ENCODE results near the gene TSPAN7.

Gene TSPAN7

DNA sequence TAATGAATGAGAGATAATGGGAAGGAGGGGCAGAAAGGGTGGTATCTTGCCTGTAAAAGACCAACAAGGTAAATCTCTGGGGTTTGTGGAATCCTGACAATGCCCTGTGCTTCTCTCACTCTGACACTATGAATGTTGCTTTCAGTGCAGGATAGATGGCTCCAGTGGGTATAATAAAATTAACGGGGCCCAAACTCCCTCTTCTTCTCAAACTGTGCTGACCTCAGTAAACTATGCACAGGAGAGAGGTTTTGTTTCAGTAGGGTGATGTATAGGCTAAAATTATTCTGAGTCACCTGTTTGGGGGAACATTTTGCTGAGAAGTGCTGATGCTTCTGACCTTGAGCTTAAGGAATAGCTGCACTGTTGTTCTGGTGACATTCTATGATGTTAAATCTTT is 82.6 kb downstream of the TSPAN7 start:
- Histone ChIP-seq H3K36me3 (ENCODE audit: control insufficient read depth, insufficient read depth, low read length) (no peaks in the 10 kb centered on the region), H3K4me1 (ENCODE audit: control insufficient read depth, insufficient read depth, low read length) (no peaks in the 10 kb centered on the region; the same call in 1 of the 2 replicates), H3K4me3 (ENCODE audit: low read depth, low read length) (no peak overlapping the region), H3K9me3 (ENCODE audit: control insufficient read depth, insufficient read depth, low read depth, low read length) (no peaks in the 10 kb centered on the region), H3K9ac (ENCODE audit: low read length) (no peak overlapping the region), H3K27me3 (ENCODE audit: control insufficient read depth, insufficient read depth, low read length) (peaks cover 5% of the 10 kb centered on the region; the same call in 1 of the 2 replicates), H3K27ac (ENCODE audit: low read depth, low read length) (no peak overlapping the region)

DNA sequence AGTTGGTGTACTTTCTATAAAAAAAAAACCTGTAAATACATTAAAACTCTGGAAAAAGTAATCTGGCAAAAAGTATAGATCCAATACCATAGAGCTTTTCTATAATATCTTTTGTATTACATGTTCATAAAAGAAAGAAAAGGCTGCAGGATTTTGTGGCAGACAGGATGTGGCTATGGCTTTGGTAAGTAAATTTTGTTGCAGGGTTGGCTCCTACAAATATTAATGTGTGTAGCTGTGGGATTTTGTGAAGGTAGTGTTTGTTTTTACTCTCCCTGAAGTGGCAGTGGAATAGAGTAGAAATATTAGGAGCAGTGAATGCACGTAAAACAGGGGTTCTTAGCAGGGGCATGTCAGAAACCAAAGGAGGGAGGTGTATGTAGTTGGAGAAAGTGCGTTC is 84.8 kb downstream of the TSPAN7 start:
- H3K27ac ChIP-seq (ENCODE audit: low read depth, low read length), result no peak overlapping the region
- no peaks in the 10 kb centered on the region for H3K9me3 ChIP-seq (ENCODE audit: control insufficient read depth, insufficient read depth, low read depth, low read length)
- no peak overlapping the region for H3K4me3 ChIP-seq (ENCODE audit: low read depth, low read length)
- H3K27me3 ChIP-seq (ENCODE audit: control insufficient read depth, insufficient read depth, low read length), result peaks cover 5% of the 10 kb centered on the region; the same call in 1 of the 2 replicates
- no peaks in the 10 kb centered on the region for H3K4me1 ChIP-seq (ENCODE audit: control insufficient read depth, insufficient read depth, low read length)
- H3K36me3 ChIP-seq (ENCODE audit: control insufficient read depth, insufficient read depth, low read length), result no peaks in the 10 kb centered on the region
- H3K9ac ChIP-seq (ENCODE audit: low read length), result no peak overlapping the region

DNA sequence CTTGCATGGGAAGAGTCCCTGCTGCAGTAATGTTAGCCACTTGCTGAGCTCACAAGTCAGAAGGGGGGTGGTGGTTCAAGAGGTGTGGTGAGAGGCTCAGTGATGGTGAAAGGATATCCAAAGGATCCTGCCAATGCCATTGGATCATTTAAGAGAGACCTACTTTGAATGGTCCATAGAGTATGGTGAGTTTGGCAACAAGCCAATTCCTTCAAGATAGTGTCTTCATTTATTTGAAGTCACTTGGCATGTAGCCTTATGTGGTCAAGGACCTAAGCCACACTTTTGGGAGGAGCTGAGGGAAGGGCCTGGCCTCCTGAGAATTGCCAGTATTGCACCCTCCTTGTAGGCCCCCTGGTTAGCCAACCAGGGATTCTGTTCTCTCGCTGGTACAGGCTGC is 87.9 kb downstream of the TSPAN7 start:
- Histone ChIP-seq H3K9me3 (ENCODE audit: control insufficient read depth, insufficient read depth, low read depth, low read length) (no peaks in the 10 kb centered on the region), H3K27me3 (ENCODE audit: control insufficient read depth, insufficient read depth, low read length) (peaks cover 5% of the 10 kb centered on the region; the same call in 1 of the 2 replicates), H3K27ac (ENCODE audit: low read depth, low read length) (no peak overlapping the region), H3K9ac (ENCODE audit: low read length) (no peak overlapping the region), H3K4me1 (ENCODE audit: control insufficient read depth, insufficient read depth, low read length) (no peaks in the 10 kb centered on the region), H3K4me3 (ENCODE audit: low read depth, low read length) (no peak overlapping the region), H3K36me3 (ENCODE audit: control insufficient read depth, insufficient read depth, low read length) (no peaks in the 10 kb centered on the region)

DNA sequence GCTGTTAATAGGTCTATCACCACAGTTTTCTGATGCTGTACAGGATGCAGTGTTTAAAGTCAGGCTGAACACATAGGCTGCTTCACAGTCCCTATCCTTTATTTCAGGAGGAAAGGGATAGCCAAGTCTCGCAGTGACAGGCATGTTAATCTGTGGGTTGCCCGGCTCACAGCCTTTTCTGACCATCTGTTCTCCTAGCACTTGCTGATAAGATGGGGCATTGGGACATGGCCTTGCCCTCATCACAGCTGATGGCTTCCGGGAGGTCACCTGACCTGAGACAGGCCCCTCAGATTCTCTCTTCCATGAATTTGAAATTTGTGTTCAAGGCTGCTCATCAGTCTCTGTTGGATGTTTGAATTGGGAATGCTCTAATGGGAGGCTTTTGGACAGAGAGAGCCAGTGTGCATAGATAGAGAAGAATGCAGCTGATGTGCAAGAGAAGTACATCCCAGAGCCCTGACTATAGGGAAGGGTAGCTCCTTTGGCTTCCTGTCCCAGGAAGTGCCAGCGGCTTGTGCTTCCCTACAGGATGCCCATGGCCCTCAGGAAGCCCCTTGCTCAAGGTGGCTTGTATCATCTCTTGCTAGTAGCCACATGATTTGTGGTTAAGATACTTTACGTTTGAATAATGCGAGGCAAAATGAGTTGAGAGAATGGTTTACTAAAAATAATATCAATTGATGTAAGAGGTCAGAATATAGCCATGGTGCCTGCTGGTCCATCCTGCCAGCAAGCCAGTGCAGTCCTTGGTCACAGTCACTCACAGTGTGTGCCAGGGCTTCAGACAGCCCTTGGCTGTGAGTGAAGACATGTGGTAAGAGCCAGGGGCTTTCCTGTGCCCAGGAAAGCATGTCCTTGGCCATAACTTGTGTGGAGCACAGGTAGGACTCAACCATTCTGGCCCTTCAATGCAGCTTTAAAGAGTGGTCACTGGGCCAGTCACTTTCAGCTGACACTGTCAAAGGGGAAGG is 88.6 kb downstream of the TSPAN7 start:
- H3K36me3 ChIP-seq (ENCODE audit: control insufficient read depth, insufficient read depth, low read length), result no peaks in the 10 kb centered on the region
- H3K4me1 ChIP-seq (ENCODE audit: control insufficient read depth, insufficient read depth, low read length), result peaks cover 6% of the 10 kb centered on the region; the same call in 1 of the 2 replicates
- H3K27ac ChIP-seq (ENCODE audit: low read depth, low read length), result no peak overlapping the region
- H3K9me3 ChIP-seq (ENCODE audit: control insufficient read depth, insufficient read depth, low read depth, low read length), result no peaks in the 10 kb centered on the region
- no peak overlapping the region for H3K9ac ChIP-seq (ENCODE audit: low read length)
- no peak overlapping the region for H3K4me3 ChIP-seq (ENCODE audit: low read depth, low read length)
- peaks cover under 1% of the 10 kb centered on the region; the same call in 1 of the 2 replicates for H3K27me3 ChIP-seq (ENCODE audit: control insufficient read depth, insufficient read depth, low read length)

DNA sequence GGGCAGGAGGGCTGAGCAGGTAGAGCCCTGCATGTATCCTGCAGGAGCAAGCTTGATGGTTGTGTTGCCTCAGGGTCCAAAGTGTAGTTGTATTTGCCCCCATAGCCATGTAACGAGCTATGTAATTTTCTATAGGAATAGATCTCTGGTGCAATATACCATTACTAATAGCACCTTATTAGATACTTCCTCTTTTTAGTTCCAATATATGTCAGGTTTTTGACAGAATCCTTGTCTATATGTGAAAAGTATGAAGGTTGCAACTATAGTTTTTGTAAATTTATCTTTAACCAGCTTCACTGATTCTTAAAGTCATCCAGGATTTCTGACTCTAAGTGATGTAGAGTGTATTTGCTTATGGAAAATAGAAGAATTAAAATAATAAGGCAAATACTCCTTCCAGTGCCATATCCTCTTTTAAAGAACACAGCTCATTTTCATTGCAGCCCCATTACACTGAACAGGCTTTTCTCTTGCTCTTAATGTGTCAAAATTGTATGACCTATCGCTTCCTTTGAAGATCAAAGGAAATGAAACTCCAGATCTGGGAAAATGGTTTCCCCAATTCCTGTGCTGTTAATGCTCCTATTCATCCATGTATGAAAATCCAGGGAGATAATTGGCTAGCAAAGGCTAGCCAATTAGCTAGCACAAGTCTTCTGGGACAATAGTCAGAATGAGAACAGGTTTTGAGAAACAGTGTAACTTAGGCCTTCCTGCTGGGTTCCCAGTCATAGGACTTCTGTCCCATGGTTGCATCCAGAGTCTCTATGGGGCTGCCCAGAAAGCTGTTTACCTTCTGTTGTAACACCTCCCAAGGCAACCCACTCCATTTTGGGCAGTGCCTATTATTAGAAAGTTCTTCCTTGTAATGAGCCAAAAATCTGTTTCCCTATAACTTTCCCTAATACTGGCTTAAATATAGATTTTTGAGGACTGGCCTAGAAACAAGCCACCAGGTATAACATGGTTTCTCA is 90.6 kb downstream of the TSPAN7 start:
- Histone ChIP-seq H3K9me3 (ENCODE audit: control insufficient read depth, insufficient read depth, low read depth, low read length) (no peaks in the 10 kb centered on the region), H3K4me3 (ENCODE audit: low read depth, low read length) (no peak overlapping the region), H3K27ac (ENCODE audit: low read depth, low read length) (no peak overlapping the region), H3K4me1 (ENCODE audit: control insufficient read depth, insufficient read depth, low read length) (peaks cover 6% of the 10 kb centered on the region; the same call in 1 of the 2 replicates), H3K9ac (ENCODE audit: low read length) (no peak overlapping the region), H3K36me3 (ENCODE audit: control insufficient read depth, insufficient read depth, low read length) (no peaks in the 10 kb centered on the region), H3K27me3 (ENCODE audit: control insufficient read depth, insufficient read depth, low read length) (no peaks in the 10 kb centered on the region)

DNA sequence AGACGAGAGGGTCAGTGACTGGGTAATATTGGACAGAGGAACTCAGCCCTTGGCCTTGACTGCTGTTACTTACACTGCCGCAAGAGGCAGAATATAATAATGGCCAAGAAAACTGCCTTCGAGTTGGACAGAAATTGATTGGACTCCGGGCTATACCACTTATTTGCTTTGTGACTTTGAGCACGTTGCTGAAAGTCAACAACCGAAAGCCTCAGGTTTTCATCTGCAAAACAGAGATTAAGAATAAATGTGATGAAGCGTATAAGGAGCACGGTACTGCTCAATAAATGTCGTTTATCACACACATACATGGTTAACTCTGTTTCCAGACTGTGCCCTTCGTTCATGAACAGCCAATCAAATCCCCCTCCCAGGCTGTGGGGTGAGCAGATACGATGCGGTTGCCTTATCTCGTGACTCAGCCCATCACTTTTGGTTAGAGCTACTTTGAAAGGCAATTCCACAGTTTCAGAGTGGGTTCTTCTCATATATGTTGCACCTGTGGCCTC is 91.6 kb downstream of the TSPAN7 start:
- H3K27me3 ChIP-seq (ENCODE audit: control insufficient read depth, insufficient read depth, low read length), result no peaks in the 10 kb centered on the region
- H3K4me1 ChIP-seq (ENCODE audit: control insufficient read depth, insufficient read depth, low read length), result peaks cover 6% of the 10 kb centered on the region; the same call in 1 of the 2 replicates
- H3K9ac ChIP-seq (ENCODE audit: low read length), result no peak overlapping the region
- no peak overlapping the region for H3K4me3 ChIP-seq (ENCODE audit: low read depth, low read length)
- H3K27ac ChIP-seq (ENCODE audit: low read depth, low read length), result no peak overlapping the region
- no peaks in the 10 kb centered on the region for H3K9me3 ChIP-seq (ENCODE audit: control insufficient read depth, insufficient read depth, low read depth, low read length)
- H3K36me3 ChIP-seq (ENCODE audit: control insufficient read depth, insufficient read depth, low read length), result no peaks in the 10 kb centered on the region

DNA sequence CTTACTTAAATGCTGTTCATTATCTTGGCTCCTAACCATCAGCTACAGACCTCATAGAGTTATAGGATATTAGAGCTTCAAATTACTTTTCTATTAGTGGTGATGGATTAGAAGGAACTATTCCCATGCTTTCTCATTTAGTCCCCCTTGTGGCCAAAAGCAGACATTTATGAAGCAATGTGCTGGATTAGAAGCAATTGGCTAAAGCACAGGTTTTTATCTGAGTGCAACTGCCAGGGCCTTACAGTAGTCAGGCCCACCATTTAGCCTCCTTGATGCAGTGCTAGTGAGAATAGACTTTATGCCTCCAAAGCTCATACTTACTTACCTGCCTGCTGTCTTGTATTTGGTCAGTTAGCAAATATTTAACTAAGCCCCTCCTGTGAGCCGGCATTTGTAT is 93.0 kb downstream of the TSPAN7 start:
- no peaks in the 10 kb centered on the region for H3K36me3 ChIP-seq (ENCODE audit: control insufficient read depth, insufficient read depth, low read length)
- no peak overlapping the region for H3K9ac ChIP-seq (ENCODE audit: low read length)
- H3K4me1 ChIP-seq (ENCODE audit: control insufficient read depth, insufficient read depth, low read length), result peaks cover 6% of the 10 kb centered on the region; the same call in 1 of the 2 replicates
- H3K9me3 ChIP-seq (ENCODE audit: control insufficient read depth, insufficient read depth, low read depth, low read length), result no peaks in the 10 kb centered on the region
- no peak overlapping the region for H3K4me3 ChIP-seq (ENCODE audit: low read depth, low read length)
- no peaks in the 10 kb centered on the region for H3K27me3 ChIP-seq (ENCODE audit: control insufficient read depth, insufficient read depth, low read length)
- no peak overlapping the region for H3K27ac ChIP-seq (ENCODE audit: low read depth, low read length)

DNA sequence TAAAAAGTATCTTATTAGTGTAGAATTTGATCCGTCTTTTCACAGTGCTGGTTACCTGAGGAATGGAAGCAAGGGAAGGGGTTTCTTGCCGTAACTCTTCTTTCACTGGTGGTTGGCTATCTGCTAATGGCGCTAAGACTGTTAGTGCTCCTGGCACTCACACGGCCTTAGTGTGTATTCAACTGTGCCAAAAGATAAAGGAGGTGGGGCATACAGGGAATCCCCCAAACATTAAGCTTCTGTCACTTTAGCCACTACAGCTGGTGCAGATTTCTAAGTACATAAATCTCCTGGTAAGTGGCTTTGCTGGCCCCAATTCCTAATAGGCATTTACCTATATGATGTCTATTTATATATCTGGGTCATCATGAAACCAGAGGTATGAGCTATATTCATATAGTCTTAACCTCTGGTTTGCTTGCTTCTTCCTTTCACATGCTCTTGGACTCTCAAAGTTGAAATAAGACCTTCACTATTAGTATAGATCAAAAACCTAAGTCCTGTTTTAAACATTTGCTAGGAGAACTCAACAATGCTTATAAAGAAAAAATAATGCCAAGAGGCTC is 95.1 kb downstream of the TSPAN7 start:
- Histone ChIP-seq H3K4me3 (ENCODE audit: low read depth, low read length) (no peak overlapping the region), H3K9ac (ENCODE audit: low read length) (no peak overlapping the region), H3K36me3 (ENCODE audit: control insufficient read depth, insufficient read depth, low read length) (no peaks in the 10 kb centered on the region), H3K27me3 (ENCODE audit: control insufficient read depth, insufficient read depth, low read length) (no peaks in the 10 kb centered on the region), H3K27ac (ENCODE audit: low read depth, low read length) (no peak overlapping the region), H3K4me1 (ENCODE audit: control insufficient read depth, insufficient read depth, low read length) (peaks cover 6% of the 10 kb centered on the region; the same call in 1 of the 2 replicates), H3K9me3 (ENCODE audit: control insufficient read depth, insufficient read depth, low read depth, low read length) (no peaks in the 10 kb centered on the region)

DNA sequence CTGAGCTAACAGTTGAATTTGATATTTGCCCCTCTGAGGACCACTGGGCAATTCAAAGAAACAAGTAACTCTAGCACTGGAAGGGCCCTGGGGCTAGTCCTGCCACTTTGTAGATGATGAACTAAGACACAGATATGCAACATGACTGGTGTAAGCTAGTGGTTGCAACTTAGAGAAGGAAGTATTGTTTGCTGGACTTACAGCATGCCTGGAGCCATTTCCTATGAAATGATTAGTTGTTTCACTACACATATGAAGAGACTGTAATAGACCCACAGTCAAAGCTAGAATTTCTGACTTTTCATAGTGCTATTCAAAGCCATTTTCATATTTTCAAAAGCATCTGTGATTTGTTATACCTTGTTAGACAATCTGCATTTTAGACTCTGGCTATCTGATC is 96.2 kb downstream of the TSPAN7 start:
- Histone ChIP-seq H3K36me3 (ENCODE audit: control insufficient read depth, insufficient read depth, low read length) (no peaks in the 10 kb centered on the region), H3K4me1 (ENCODE audit: control insufficient read depth, insufficient read depth, low read length) (peaks cover 6% of the 10 kb centered on the region; the same call in 1 of the 2 replicates), H3K9me3 (ENCODE audit: control insufficient read depth, insufficient read depth, low read depth, low read length) (no peaks in the 10 kb centered on the region), H3K27ac (ENCODE audit: low read depth, low read length) (no peak overlapping the region), H3K27me3 (ENCODE audit: control insufficient read depth, insufficient read depth, low read length) (0 out of 2 replicates have a peak, but pooled peaks cover 3% of the 10 kb centered on the region), H3K9ac (ENCODE audit: low read length) (no peak overlapping the region), H3K4me3 (ENCODE audit: low read depth, low read length) (no peak overlapping the region)

DNA sequence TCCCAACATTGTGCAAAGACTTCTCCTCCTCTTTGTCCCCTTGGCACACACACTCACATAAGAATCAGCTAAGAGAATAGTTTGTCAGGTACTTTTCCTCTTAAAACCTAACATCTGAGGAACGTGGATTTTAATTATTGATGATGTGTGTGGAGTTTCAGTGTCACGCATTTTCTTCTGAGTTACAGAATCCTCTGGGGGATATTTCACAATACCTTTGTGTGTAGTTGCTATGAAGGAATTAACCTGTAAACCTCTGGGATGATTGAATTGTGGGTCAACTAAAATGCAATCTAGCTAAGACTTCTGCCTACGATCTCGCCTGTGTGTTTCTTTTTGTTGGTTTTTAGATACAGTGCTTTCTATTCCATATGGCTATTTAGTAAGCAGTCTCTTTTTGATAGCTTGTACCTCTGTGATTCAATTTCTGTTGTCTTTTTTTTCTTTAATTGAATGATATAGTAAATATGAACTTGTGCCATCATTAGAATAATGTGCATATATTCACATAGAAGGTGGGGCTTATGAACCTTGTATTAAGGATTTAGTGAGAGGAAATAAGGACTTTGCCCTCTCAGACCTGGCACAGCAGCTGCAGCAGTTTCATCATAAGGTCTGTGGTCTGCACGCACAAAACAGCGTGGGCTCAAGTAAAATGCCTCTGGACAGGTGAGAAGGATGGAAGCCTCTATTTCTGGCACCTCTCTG is 99.2 kb downstream of the TSPAN7 start:
- H3K4me1 ChIP-seq (ENCODE audit: control insufficient read depth, insufficient read depth, low read length), result no peaks in the 10 kb centered on the region
- no peak overlapping the region for H3K27ac ChIP-seq (ENCODE audit: low read depth, low read length)

More for the DNA sequence above, 99.2 kb downstream of the TSPAN7 start:
- Histone ChIP-seq H3K9me3 (ENCODE audit: control insufficient read depth, insufficient read depth, low read depth, low read length) (no peaks in the 10 kb centered on the region), H3K27me3 (ENCODE audit: control insufficient read depth, insufficient read depth, low read length) (0 out of 2 replicates have a peak, but pooled peaks cover 6% of the 10 kb centered on the region), H3K9ac (ENCODE audit: low read length) (no peak overlapping the region), H3K4me3 (ENCODE audit: low read depth, low read length) (no peak overlapping the region), H3K36me3 (ENCODE audit: control insufficient read depth, insufficient read depth, low read length) (no peaks in the 10 kb centered on the region)
